Activated T-cell treated with anti-CD3 and anti-CD28 coated beads, Interleukin-2, amount 50 U/mL, for 24 hours (primary cell): ENCODE data around the gene TGM2.
A peak's percentile ranks its signal among the peaks of the same experiment; 100 is the strongest.

ENCODE experiments used
- DNase-seq: peaks from one replicate; pipeline ENCODE4 v3.0.0-alpha.2; 2020
- H3K27ac Mint-ChIP-seq: 2 replicates; pipeline ENCODE4 v1.8.0; 2020; ENCODE audit warnings: mild to moderate bottlenecking, mixed read lengths
- H3K27me3 Mint-ChIP-seq: 2 replicates; pipeline ENCODE4 v1.8.0; 2020; ENCODE audit warnings: mixed read lengths
- H3K36me3 Mint-ChIP-seq: 2 replicates; pipeline ENCODE4 v1.8.0; 2020; ENCODE audit warnings: low read depth, mixed read lengths
- H3K4me1 Mint-ChIP-seq: 2 replicates; pipeline ENCODE4 v1.8.0; 2020; ENCODE audit warnings: low read depth, mixed read lengths
- H3K4me3 Mint-ChIP-seq: 2 replicates; pipeline ENCODE4 v1.8.0; 2020; ENCODE audit warnings: mild to moderate bottlenecking, moderate library complexity, mixed read lengths
- H3K9me3 Mint-ChIP-seq: 2 replicates; pipeline ENCODE4 v1.8.0; 2020; ENCODE audit warnings: mixed read lengths

The TGM2 gene

GRCh38 chr20:38164069-38164468 is 1.0 kb downstream of the TGM2 start:
- no peak for DNase-seq
- no peaks in the 10 kb centered on the region for H3K36me3 Mint-ChIP-seq
- H3K27ac Mint-ChIP-seq: no peak overlapping the region
- no peak overlapping the region for H3K4me3 Mint-ChIP-seq
- H3K9me3 Mint-ChIP-seq: no peaks in the 10 kb centered on the region
- peaks cover 14% of the 10 kb centered on the region for H3K4me1 Mint-ChIP-seq
- H3K27me3 Mint-ChIP-seq: peaks cover 35% of the 10 kb centered on the region

DNA sequence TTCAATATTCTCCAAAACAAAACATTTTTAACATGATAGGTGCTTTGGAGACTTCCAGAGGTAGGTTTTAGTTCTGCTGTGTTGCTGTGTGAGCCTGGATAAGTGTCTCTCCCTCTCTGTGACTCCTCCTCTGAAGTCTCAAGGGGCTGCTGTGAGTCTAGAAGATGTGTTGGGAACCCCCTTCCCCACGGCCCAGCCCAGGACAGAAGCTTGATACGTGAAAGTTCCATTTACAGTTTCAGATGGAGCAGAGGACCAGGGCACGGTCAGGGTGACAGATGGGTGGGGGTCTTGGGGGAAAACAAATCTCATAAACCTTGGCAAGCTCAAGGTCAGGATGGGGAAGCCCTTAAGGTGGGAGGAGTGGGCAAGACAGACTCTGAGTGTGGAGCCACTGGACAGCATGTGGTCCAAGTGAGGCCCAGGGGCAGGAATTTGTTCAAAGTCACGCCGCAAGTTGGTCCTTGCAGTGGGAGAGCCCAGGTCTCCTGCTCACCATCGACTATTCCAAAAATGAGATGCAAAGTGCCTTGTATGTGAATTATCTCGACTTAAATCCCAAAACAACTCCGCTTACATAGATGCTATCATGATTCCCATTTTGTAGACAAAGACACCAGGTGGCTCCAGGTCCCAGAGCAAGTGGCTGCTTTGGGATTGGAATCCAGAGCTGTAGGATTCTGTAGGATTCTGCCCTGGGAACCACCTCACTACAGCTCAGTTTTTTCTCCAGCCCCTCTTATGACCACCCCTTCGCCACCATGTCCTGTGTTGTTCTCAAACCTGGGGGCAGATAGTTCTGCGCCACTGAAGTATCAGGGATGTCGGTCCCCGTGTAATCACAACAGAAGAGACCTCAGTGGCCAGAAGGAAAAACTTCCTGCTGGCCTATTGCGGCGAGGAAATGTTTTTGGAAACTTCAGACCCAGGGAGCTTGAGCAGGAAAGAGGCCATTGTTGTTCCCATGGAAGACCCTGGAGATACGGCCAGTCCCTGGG is 1.9 kb downstream of the TGM2 start:
- no peaks in the 10 kb centered on the region for H3K9me3 Mint-ChIP-seq
- no peak overlapping the region for H3K27ac Mint-ChIP-seq
- peaks cover 35% of the 10 kb centered on the region for H3K27me3 Mint-ChIP-seq
- no peak for DNase-seq
- H3K4me3 Mint-ChIP-seq: no peak overlapping the region
- H3K4me1 Mint-ChIP-seq: peaks cover 5% of the 10 kb centered on the region
- H3K36me3 Mint-ChIP-seq: no peaks in the 10 kb centered on the region

- Mint-ChIP-seq H3K27ac (no peak overlapping the region), H3K4me1 (peaks cover 5% of the 10 kb centered on the region), H3K36me3 (no peaks in the 10 kb centered on the region), H3K27me3 (peaks cover 35% of the 10 kb centered on the region), H3K9me3 (no peaks in the 10 kb centered on the region), H3K4me3 (no peak overlapping the region)
- no peak for DNase-seq
These were observed 2.9 kb downstream of the TGM2 start for GRCh38 chr20:38162149-38162548.

GRCh38 chr20:38161412-38161774 is 3.7 kb downstream of the TGM2 start:
- H3K4me3 Mint-ChIP-seq: no peak overlapping the region
- H3K9me3 Mint-ChIP-seq: no peaks in the 10 kb centered on the region
- no peak for DNase-seq
- H3K4me1 Mint-ChIP-seq: peaks cover 5% of the 10 kb centered on the region
- H3K27ac Mint-ChIP-seq: no peak overlapping the region
- peaks cover 34% of the 10 kb centered on the region for H3K27me3 Mint-ChIP-seq
- H3K36me3 Mint-ChIP-seq: no peaks in the 10 kb centered on the region

GRCh38 chr20:38159957-38160756 is 4.9 kb downstream of the TGM2 start:
- Mint-ChIP-seq H3K36me3 (no peaks in the 10 kb centered on the region), H3K4me1 (no peaks in the 10 kb centered on the region), H3K4me3 (no peak overlapping the region), H3K27ac (no peak overlapping the region), H3K9me3 (no peaks in the 10 kb centered on the region), H3K27me3 (peaks cover 22% of the 10 kb centered on the region)
- DNase-seq: no peak

- Mint-ChIP-seq H3K36me3 (no peaks in the 10 kb centered on the region), H3K9me3 (no peaks in the 10 kb centered on the region), H3K4me1 (no peaks in the 10 kb centered on the region), H3K27me3 (peaks cover 17% of the 10 kb centered on the region), H3K4me3 (no peak overlapping the region), H3K27ac (no peak overlapping the region)
- DNase-seq: no peak
These were observed 5.5 kb downstream of the TGM2 start for GRCh38 chr20:38159566-38159956.

- no peaks in the 10 kb centered on the region for H3K9me3 Mint-ChIP-seq
- H3K36me3 Mint-ChIP-seq: no peaks in the 10 kb centered on the region
- no peak overlapping the region for H3K27ac Mint-ChIP-seq
- DNase-seq: no peak
- H3K4me3 Mint-ChIP-seq: no peak overlapping the region
- H3K4me1 Mint-ChIP-seq: no peaks in the 10 kb centered on the region
- peaks cover 10% of the 10 kb centered on the region for H3K27me3 Mint-ChIP-seq
These were observed 6.2 kb downstream of the TGM2 start for GRCh38 chr20:38158701-38159351.

DNA sequence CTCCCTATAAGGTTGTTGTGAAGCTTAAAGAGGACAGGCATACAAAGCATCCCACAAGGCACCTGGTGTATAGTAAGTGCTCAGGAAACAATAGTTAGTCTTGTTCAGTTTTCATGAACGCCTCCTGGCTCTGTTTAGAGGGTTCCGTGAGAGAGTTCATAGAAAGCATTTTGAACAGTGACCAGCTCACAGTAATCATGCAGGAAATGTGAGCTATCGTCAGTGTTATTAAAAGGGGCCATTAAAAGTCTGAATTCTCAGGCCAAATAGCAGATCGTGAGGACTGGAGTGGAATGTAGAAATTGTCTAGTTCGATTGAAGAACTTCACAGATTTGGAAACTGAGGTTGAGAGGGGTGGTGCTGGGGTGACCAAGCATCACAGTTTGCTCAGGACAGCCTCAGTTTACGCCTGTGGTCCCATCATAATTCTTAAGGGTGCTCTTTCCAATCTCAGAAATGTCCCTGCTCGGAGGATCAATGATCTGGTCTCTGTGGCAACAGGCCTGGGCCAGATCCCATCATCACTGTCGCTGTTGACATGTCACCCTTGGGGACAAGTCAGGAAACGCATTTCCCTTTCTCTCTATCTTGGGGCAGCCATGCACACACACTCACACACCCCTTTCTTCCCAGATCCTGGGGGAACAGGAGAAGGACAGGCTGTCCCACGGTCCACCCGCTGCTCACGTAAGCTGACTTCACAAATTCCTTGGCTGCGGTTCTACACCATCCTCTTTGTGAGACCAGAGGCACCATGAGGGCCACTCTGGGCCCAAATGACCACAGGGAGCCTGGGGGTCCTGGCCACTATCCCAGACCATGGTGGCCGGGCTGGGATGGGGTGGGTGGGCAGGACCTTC is 7.2 kb downstream of the TGM2 start:
- no peak for DNase-seq
- H3K27me3 Mint-ChIP-seq: peaks cover 1% of the 10 kb centered on the region
- H3K9me3 Mint-ChIP-seq: no peaks in the 10 kb centered on the region
- peaks cover 2% of the 10 kb centered on the region for H3K4me1 Mint-ChIP-seq
- no peak overlapping the region for H3K4me3 Mint-ChIP-seq
- no peaks in the 10 kb centered on the region for H3K36me3 Mint-ChIP-seq
- no peak overlapping the region for H3K27ac Mint-ChIP-seq

GRCh38 chr20:38156888-38157634 is 8.0 kb downstream of the TGM2 start:
- no peak overlapping the region for H3K4me3 Mint-ChIP-seq
- peaks cover 7% of the 10 kb centered on the region for H3K27me3 Mint-ChIP-seq
- H3K36me3 Mint-ChIP-seq: no peaks in the 10 kb centered on the region
- no peak overlapping the region for H3K27ac Mint-ChIP-seq
- peaks cover 10% of the 10 kb centered on the region for H3K4me1 Mint-ChIP-seq
- no peak for DNase-seq
- H3K9me3 Mint-ChIP-seq: no peaks in the 10 kb centered on the region

DNA sequence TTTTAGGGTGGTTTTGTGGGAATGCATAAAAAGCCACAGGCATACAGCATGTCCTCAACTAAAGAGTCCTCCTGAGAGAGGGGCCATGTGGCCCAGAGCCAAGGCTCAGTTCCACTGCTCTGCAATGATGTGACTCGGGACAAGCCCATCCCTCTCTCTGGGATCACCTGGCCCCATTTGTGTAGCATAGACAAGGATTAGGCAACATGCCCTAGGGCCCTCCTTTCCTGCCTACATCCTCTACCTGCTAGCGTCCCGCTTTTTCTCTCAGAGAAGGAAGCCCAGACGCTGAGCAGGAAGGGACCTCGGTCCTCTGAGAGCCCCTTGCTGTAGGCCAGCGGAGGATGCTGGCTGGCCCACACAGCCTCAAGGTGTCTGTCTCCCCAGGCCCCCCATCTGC is 8.8 kb downstream of the TGM2 start:
- Mint-ChIP-seq H3K27ac (no peak overlapping the region), H3K27me3 (peaks cover 8% of the 10 kb centered on the region), H3K4me3 (no peak overlapping the region), H3K36me3 (no peaks in the 10 kb centered on the region), H3K9me3 (no peaks in the 10 kb centered on the region), H3K4me1 (peaks cover 17% of the 10 kb centered on the region)
- no peak for DNase-seq

DNA sequence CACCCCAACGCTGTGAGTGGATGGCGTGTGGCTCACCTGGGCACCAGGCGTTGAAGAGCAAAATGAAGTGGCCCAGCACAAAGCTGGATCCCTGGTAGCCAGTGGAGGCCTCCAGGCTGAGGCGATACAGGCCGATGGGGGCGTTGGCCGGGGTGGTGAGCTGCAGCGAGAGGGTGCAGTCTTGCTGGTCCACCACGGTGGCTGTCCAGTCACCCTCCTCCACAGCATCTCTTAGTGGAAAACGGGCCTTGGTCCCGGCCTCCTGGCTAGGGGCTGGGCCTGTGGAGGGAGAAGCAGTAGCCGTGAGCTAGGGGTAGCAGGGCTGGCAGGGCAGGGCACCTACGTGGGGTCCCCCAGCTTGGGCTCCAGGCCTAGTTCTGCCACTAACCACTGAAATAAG is 9.3 kb downstream of the TGM2 start:
- Mint-ChIP-seq H3K9me3 (no peaks in the 10 kb centered on the region), H3K27me3 (peaks cover 8% of the 10 kb centered on the region), H3K4me1 (peaks cover 17% of the 10 kb centered on the region), H3K27ac (no peak overlapping the region), H3K4me3 (no peak overlapping the region), H3K36me3 (no peaks in the 10 kb centered on the region)
- no peak for DNase-seq

DNA sequence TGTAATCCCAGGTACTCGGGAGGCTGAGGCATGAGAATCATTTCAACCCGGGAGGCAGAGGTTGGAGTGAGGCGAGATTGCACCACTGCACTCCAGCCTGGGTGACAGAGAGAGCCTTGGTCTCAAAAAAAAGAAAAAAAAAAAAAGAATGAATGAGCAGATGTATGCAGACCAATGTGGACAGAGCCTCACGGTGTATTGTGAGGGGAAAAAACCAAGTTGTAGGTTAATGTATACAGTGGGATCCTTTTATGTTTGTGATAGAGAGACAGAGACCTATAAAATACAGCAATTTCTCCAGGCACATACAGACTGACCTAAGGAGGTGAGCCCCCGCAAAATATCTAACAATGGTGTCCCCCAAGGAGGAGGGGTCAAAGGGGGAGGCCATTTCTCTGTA is 11.7 kb downstream of the TGM2 start:
- DNase-seq: no peak
- peaks cover 17% of the 10 kb centered on the region for H3K4me1 Mint-ChIP-seq
- peaks cover 8% of the 10 kb centered on the region for H3K27me3 Mint-ChIP-seq
- no peaks in the 10 kb centered on the region for H3K9me3 Mint-ChIP-seq
- H3K36me3 Mint-ChIP-seq: no peaks in the 10 kb centered on the region
- no peak overlapping the region for H3K27ac Mint-ChIP-seq
- H3K4me3 Mint-ChIP-seq: no peak overlapping the region

- H3K4me3 Mint-ChIP-seq: peak overlapping the region; percentile 65
- no peaks in the 10 kb centered on the region for H3K36me3 Mint-ChIP-seq
- H3K9me3 Mint-ChIP-seq: no peaks in the 10 kb centered on the region
- peaks cover 17% of the 10 kb centered on the region for H3K4me1 Mint-ChIP-seq
- peaks cover 8% of the 10 kb centered on the region for H3K27me3 Mint-ChIP-seq
- H3K27ac Mint-ChIP-seq: peak overlapping the region; percentile 78
- DNase-seq: peak; percentile 37
These were observed 12.3 kb downstream of the TGM2 start for GRCh38 chr20:38152621-38153221.
